ENCODE data around the gene TOLLIP. TPM values are rescaled to one million over a fixed set of nuclear protein-coding genes. Genes with fewer than 3 reads are reported as not detected.

Gene TOLLIP
- total and polyA plus RNA-seq, 9 donors: 14.1 to 60.8 (median 44.8) TPM

DNA sequence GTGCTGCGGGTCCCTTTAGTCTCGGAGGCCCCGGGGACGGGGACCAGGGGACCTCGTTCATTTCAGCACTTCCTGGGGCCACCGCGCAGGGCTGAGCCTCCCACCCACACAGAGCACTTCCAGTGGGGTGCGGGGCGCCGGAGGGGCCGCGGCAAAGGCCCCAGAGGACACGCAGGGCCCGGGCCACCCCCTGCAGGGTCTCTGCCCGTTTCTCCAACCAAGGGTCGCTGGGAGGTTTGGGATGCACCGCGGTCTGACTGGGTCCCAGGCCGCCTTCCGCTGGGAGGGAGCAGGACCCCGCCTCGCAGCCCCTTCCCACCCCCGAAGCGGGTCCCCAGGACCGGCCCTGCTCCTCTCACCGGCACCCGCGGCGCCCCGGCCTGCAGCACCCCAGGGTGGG is 37.5 kb downstream of the TOLLIP start:
- Histone ChIP-seq H3K4me3 (no peak overlapping the region), H3K27me3 (no peaks in the 10 kb centered on the region), H3K4me1 (ENCODE audit: insufficient read depth) (no peaks in the 10 kb centered on the region), H3K36me3 (no peaks in the 10 kb centered on the region), H3K27ac (no peak overlapping the region), H3K9me3 (no peaks in the 10 kb centered on the region)
- TF ChIP-seq EP300 (IDR thresholded peaks at IDR 0.05) (no peak), POLR2A (IDR thresholded peaks at IDR 0.05) (no peak)
- TF ChIP-seq, protein P1, sequence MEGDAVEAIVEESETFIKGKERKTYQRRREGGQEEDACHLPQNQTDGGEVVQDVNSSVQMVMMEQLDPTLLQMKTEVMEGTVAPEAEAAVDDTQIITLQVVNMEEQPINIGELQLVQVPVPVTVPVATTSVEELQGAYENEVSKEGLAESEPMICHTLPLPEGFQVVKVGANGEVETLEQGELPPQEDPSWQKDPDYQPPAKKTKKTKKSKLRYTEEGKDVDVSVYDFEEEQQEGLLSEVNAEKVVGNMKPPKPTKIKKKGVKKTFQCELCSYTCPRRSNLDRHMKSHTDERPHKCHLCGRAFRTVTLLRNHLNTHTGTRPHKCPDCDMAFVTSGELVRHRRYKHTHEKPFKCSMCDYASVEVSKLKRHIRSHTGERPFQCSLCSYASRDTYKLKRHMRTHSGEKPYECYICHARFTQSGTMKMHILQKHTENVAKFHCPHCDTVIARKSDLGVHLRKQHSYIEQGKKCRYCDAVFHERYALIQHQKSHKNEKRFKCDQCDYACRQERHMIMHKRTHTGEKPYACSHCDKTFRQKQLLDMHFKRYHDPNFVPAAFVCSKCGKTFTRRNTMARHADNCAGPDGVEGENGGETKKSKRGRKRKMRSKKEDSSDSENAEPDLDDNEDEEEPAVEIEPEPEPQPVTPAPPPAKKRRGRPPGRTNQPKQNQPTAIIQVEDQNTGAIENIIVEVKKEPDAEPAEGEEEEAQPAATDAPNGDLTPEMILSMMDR (IDR thresholded peaks at IDR 0.05): no peak
- DNase-seq: no peak
- WGBS, 3 donors: 83 to 89% (median 87%) methylated on average over 20 to 30 of the region's 30 CpGs
- intact Hi-C loops (cut with DNase I): no loop called here

DNA sequence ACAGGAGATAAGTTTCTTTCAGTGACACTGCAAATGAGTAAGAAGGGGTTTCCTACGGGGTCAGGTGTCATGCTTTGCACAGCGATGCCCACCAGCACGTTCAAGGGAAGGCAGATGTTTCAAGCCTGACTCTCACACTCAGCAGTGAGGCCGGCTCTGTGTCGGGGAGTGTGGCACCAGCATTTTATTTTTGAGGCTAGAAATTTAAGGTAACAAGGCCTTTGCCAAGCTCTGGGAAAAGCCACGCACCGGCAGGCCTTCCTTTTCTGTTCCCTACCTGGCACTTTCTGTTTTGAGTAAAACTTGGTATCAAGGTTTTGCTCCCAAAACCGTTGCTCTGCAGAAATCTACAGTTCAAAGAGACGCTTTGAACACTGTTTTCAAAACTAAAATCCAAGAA is 38.0 kb downstream of the TOLLIP start:
- 62 to 76% (median 69%) methylated on average over 9 of the region's 9 CpGs for WGBS, 3 donors
- intact Hi-C loops (cut with DNase I): no loop called here
- Histone ChIP-seq H3K27me3 (no peaks in the 10 kb centered on the region), H3K4me3 (no peak overlapping the region), H3K4me1 (ENCODE audit: insufficient read depth) (no peaks in the 10 kb centered on the region), H3K27ac (no peak overlapping the region), H3K9me3 (no peaks in the 10 kb centered on the region), H3K36me3 (no peaks in the 10 kb centered on the region)
- no peak for DNase-seq
- TF ChIP-seq, protein P1 (IDR thresholded peaks at IDR 0.05): no peak
- no peak for TF ChIP-seq POLR2A (IDR thresholded peaks at IDR 0.05)
- TF ChIP-seq EP300 (IDR thresholded peaks at IDR 0.05): no peak

DNA sequence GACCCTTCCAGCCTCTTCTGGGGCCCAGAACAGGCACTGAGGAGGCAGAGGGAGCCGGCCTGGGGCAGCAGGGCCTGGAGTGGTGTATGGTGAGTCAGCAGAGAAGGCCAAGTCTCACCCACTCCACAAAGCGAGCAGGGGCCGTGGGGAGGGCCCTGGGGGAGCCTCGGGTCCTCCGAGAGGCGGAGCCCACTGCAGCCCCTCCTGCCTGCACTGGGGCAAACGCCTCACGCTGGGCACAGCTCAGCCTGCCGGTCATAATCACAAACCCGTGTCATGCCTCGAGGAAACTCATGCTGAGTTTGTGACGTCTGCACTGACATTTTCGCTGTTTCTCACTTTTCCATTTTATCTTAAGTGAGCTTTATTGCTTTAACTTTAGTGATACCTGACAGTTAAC is 38.4 kb downstream of the TOLLIP start:
- DNase-seq: no peak
- no peak overlapping the region for H3K27ac ChIP-seq
- H3K36me3 ChIP-seq: no peaks in the 10 kb centered on the region
- H3K4me3 ChIP-seq: no peak overlapping the region
- H3K4me1 ChIP-seq (ENCODE audit: insufficient read depth): no peaks in the 10 kb centered on the region
- H3K9me3 ChIP-seq: no peaks in the 10 kb centered on the region
- TF ChIP-seq POLR2A (IDR thresholded peaks at IDR 0.05) (no peak), EP300 (IDR thresholded peaks at IDR 0.05) (no peak)
- TF ChIP-seq, protein P1 (IDR thresholded peaks at IDR 0.05): no peak
- intact Hi-C loops (cut with DNase I): no loop called here
- H3K27me3 ChIP-seq: no peaks in the 10 kb centered on the region
- 49 to 67% (median 51%) methylated on average over 6 to 13 of the region's 13 CpGs for WGBS, 3 donors

DNA sequence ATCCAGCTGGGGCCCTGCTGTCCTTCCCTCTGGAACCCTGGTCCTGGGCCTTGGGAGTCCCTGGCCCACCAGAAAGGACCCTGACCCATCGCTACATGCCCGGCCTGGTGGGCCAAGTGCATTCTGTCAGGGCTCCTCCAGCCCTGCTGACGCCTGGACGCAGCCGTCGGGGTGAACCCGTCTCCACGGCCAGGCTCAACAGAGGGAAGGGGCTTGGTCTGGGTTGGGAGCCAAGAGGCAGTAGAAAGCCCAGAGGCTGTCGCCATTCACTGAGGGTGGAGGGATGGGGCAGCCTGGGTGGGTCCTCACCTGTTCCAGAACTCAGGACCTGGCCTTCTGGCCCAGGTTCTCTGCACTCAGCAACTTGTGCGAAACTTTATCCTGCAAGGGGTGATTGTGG is 39.0 kb downstream of the TOLLIP start:
- 82 to 90% (median 82%) methylated on average over 10 of the region's 10 CpGs for WGBS, 3 donors
- Histone ChIP-seq H3K27me3 (no peaks in the 10 kb centered on the region), H3K36me3 (no peaks in the 10 kb centered on the region), H3K27ac (no peak overlapping the region), H3K4me1 (ENCODE audit: insufficient read depth) (no peaks in the 10 kb centered on the region), H3K4me3 (no peak overlapping the region), H3K9me3 (no peaks in the 10 kb centered on the region)
- TF ChIP-seq, protein P1 (IDR thresholded peaks at IDR 0.05): no peak
- no peak for TF ChIP-seq POLR2A (IDR thresholded peaks at IDR 0.05)
- TF ChIP-seq EP300 (IDR thresholded peaks at IDR 0.05): no peak
- no peak for DNase-seq
- intact Hi-C loops (cut with DNase I): no loop called here

Data from ovary (tissue), 9 donors.